NCI-H1105 (cell line): ENCODE measurements around the gene C1orf74.

Source experiments
- DNase-seq: peaks from one replicate; lab custom pipeline; 2025; lab: John Stamatoyannopoulos, UW

The C1orf74 gene

DNA sequence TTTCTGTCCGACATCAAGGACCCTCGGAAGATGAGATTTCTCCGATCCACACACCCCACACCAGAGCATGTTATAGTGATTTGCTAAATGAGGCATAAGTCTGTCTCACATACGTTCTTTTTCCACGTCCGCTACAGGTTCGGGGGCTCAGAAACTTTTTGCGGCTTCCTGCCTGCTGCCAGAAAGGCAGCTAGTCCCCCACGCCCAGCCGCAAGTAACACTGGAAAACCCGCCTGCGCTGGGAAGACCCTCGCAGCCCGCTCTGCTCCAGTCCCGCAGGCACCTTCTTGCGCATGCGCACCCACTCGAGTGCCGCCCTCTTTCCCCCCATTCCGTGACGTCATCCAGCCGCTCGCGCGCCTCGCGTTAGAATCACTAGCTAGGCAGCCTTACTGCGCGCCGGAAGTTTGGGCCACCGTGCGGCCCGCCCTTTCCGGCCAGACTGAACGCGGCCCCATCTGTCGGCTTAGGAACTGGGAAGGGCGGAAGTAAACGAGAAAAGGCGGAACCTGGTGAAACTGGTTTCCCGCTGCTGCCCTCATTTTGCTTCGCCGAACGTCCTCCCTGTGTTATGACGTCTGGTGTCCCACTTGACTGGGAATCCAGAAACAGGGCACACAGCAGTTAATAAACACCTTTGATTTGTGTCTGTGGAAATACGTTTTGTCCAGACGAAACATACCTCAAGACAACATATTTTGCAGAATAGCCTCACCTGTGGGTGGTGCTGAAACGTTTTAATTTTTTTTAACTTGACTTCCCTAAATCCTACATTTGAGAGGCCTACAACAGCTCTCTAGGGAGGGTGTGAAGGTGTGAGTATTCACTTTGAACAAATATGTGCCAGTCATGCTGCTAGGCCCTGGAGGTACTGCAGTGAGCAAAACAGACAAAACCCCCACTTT, at the start of gene C1orf74:
Gene C1orf74 (minus strand): TSS at position 295 of the 905 bp plus-strand sequence. CDS start 925 bp downstream, outside the sequence.
- peak; percentile 99 for DNase-seq

DNA sequence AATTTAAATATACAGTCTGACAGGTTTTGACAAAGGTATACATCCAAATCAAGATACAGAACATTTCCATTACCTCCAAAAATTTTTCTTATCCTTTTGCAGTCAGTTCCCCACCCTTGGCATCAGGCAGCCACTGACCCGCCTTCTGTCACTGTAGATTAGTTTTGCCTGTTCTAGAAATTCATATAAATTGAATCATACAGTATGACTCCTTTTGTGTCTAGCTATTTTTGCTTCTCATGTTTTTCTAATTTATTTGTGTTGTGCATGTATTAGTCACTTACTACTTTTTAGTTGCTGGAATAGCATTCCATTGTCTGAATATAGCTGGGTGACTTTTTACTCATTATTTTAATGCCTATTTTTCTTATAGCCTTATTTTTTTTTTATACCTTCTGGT, 47.3 kb upstream of the C1orf74 start:
- no peak for DNase-seq

DNA sequence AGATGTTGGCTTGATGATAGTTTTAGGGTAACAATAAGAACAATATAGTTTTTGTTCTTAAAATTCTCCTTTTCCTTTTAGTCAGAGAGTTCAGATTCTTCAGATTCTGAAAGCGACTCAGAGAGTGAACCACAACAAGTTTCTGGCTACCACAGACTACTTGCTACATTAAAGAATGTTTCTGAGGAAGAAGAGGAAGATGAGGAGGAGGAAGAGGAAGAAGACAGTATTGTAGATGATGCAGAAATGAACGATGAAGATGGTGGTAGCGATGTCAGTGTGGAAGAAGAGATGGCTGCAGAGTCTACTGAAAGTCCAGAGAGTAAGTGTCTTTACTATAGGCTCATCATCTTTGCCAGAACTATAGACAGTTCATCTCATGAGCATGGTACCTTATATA, 46.4 kb upstream of the C1orf74 start:
- no peak for DNase-seq

DNA sequence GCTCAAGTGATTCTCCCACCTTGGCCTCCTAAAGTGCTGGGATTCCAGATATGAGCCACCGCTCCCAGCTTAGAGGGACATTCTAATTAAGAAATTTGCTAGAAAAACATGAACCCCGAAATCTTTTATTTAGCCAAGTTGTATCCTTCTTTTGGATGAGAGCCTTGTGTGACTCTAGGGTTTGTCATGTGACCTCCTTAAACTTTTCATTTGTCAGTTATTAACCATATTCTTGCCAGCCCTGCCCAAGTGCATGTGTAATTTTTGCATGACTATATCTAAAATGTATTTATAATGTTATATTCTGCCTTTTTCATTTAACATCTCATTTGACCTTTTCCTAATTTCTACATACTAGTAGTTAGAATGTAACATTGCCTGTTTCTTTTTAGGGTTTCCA, 45.4 kb upstream of the C1orf74 start:
- no peak for DNase-seq

DNA sequence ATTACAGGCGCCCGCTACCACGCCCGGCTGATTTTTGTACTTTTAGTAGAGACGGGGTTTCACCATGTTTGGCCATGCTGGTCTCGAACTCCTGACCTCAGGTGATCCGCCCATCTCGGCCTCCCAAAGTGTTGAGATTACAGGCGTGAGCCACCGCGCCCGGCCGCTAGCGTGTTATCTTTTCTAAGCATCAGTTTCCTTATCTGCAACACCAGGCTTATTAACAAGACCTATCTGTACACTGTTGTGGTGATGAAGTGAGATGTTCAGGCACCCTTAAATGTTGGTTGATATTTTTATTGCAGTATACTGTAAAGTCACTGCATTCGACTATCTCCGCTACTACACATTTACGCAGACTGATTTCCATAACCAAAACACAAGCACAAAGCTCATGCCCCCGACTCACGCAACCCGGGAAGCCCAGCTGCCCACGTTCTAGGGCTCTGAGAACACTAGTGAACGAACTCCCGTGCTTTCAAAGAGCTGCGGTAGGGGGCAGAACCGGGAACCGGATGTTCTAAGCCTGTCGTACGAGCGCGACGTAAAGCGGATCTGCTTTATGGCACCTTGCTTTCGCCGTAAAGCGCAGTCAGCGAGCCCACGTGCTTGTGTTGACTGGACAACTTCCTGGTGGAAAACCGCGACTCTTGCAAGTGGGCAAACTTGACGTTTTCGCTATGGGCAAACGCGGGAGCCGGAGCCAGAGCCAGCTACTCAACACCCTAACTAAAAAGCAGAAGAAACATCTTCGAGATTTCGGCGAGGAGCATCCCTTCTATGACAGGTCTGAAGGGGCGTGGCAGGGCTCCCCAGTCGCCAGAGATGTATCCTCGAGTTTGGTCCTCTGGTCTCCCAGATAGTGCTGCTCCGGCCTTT, 43.3 kb upstream of the C1orf74 start, which contains the start of gene UTP25:
Gene UTP25 (plus strand): TSS at position 589 of the 879 bp plus-strand sequence. CDS start 92 bp downstream, at position 681.
- DNase-seq: peak; percentile 91

DNA sequence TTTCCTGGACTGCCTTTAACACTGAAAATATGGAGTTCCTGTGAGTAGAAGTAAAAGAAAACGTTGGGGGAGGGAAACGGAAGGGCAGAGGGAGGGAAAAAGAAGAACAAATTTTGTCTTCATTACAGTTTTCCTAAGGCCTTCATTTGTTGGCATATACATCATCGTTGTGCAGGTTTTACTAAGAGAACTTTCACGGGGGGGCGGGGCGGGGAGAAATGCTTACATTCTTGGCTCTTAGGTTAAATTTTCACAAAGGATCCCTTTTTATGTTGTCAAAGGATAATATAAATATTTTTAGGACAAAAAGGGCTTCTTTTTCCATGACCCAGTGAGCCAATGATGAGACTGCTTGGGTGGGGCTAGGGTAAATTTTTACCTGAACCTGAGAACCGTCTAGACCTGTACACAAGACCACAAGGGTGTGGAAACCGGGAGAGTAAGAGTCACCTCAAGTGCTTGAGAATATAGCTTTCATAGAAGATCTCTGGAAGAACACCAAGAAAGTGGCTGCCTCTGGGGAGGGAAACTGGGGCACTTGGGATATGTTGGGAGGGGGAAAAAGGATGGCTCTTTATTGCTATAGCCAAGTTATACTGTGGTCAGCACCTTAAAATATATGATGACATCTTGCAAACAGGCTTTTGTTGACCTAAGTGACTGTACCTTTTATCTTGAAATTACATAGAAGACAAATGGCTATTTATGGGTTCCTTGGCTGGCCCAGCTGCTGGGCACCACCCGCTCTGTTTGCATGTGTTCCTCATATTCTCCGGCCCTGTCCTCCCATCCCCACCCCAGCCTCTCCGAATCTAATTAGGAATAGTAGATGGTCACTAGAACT, 41.5 kb upstream of the C1orf74 start:
- DNase-seq: no peak

DNA sequence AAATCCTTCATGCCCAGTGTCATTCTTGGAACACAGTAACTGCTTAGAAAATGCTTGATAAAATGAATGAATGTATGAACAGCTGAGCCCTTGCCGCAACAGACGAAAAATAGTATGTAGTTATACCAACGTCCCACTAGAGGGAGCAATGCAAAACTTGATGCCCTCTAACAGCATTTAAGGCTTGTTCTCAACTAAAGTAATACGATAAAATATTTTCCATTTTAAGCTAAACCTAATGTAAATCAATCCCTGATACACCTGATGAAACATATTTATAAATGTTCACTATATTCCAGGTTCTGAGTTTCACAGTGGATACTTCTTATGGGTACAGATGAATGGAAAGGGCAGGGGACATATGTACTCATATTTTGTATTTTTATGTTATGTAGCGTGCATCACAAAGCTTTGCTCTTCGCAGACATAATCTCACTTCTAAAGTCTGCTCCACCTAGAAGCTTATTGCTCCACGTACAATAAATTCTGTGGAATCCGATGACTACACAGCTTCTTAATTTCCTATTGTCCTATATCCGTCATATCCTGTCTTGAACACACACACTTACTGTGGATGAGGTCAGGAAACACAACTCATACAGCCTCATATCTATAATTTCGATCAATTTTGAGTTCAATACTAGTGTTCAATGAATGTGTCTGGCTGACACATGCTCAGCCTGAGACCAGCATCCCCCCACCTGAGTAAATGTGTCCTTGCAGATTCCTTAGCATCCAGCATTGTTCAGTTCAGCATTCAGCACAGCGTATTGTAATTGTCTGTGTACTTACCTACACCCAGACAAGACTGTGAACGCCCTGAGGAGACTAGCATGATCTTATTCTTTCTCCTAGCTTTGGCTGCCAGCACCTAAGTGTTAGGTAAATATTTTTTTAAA, 39.0 kb upstream of the C1orf74 start:
- DNase-seq: peak; percentile 26

DNA sequence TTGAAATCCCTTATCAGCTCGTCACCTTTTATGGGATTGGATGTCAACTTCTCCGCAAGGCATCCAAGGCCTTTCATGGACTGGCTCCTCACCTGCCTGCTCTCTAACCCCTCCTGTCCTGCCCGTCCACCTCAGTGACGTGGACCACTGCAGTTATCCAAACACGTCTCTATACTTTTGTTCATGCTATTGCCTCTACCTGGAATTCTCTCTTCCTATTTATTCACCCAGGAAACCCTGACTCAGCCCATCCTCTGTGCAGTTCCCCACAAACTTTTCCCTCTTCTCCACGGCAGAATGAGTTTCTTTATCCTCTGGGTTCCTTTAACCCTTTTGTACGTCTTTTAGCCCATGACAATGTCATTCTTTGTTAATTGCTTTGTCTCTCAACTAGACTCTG, 38.3 kb upstream of the C1orf74 start:
- DNase-seq: no peak

DNA sequence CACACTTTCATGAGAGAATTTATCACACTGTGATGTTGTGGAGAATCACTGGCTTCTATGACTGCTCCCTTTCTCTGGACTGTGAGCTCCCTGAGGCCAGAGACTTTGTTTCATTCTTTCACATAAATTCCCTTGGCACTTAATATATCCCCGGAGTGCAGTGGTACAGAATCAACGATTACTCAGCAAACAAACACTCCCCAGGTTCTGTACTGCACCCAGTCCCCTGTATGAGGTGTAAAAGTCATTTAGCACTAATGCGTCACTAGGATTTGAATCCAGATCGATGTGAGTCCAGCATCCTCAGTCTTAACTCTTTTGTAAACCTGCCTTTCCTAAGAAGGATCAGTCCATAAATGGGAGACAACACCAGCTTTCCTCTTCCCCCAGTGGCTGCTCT, 36.6 kb upstream of the C1orf74 start:
- DNase-seq: no peak

DNA sequence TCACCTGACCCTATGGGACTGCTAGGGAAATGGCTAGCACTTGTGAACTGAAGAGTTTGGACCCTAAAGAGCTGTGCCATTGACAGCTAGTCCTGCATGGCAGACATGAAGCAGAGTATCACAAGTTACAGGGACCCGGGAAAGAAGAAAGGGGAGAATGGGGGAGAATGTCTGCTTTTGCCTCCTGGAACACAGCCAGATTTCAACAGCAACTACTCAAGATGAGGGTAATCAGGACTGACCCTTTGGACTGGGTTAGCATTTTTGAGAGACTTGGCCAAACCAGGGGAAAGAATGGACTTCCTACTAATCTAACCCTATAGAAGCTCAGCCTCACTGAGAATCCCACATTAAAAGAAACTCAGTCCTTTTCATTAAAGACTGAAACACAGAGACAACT, 34.7 kb upstream of the C1orf74 start:
- no peak for DNase-seq

DNA sequence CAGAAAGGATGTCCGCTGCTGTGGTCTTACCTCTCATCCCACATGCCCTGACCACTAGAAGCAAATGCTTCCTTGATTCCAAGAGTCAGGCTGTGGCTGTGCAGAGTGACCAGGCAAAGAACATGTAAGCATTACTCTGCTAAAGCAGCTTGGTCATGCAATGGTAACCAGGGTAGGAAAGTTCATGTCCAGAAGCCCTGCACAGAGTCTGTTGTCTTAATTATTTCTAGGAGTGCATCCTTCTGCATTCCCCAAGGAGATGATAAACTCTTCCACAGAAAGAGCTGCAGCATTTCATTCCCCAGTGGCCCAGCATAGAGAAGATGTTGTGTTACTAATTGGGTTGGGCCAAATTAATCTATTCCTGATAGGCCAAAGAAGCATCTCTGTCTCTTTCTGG, 33.3 kb upstream of the C1orf74 start:
- no peak for DNase-seq

DNA sequence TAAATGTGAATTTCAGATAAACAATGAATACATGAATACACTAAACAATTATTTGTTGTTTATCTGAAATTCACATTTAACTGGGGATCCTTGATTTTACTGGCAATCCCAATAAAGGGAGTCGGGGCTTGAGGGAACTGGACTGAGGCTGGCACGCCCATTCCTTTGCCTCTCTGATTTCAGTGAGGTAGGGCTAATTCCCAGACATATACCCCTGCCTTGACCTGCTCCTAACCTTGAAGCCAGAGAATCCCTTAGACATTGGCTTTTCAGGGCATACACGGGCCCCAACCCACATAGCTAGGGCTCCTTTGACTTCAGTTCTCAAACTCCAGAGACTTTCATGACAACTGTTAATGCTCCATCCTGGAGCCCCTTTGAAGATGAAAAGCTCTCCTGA, 32.6 kb upstream of the C1orf74 start:
- no peak for DNase-seq

DNA sequence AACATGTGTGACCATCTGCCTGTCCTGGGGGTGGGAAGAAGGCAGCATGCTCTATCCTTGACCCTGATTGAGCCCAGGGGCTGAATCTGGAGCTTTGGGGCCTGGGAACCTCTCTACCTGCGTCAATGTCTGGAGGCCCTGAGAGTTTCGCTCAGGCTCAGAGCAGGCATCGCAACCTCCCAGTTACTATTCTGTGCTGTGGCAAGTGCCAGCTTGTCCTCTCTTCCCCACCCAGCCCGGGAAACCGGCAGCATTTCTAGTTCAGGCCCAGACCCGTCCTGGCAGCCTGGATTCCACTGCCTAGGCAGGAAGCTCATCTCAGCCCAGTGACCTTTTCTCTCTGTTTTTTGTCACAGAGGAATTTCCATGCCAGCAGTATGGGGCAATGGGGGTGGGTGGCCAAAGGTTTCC, 31.6 kb upstream of the C1orf74 start:
- peak; percentile 36 for DNase-seq

DNA sequence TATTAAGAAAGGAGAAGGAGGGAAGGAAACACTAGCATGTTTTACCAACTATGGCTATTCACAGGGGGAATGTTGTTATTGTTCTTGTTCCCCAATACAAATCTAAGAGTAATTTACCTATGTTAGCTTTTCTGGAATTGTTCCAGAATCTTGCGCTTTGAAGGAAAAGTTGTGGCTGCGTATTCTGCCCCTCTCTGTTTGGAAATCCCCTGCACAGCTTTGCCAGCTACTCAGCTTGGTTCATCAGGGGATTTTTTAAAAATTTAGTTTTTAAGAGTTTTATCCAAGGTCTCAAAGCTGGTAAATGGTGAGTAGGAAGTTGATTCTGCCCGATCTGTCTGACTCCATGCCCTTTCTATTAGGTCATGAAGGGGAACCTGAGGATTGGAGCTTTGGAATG, 31.1 kb upstream of the C1orf74 start:
- DNase-seq: no peak

DNA sequence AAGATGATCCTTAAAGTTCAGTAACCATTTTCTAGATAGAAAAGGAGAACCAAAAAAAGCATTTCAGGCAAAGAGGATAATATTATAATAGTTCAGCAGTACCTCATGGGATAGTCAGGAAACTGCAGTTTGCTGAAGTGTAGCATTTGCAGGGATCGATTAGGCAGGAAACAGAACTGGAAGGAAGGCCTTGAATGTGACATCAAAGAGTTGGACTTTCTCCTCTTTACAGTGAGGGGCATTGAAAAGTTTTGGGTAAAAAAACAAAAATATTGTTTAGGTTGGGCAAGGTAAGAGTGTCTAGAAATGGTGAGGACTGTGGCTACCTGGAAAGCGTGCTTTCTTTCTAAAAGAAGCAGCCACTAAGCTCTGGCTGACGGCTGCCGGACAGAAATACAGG, 29.5 kb upstream of the C1orf74 start:
- DNase-seq: no peak

DNA sequence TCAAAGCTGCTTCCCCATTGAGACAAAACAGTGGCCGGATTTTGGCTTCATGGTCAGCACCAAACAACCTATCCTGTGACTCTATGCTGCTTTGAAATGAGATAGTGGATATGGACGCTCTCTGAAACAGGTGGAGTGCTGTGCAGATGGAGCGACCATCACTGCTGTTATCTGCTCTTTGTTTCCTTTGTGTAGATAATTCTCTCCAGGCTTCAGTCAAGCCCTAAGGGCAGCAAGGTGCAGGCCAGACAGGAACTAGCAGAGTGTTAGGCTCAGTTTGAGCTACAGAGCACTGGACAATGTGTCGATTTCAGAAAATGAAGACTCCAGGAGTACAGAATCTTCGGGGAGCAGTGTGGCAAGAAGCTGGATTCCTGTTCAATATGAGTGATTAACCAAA, 26.4 kb upstream of the C1orf74 start:
- DNase-seq: no peak

DNA sequence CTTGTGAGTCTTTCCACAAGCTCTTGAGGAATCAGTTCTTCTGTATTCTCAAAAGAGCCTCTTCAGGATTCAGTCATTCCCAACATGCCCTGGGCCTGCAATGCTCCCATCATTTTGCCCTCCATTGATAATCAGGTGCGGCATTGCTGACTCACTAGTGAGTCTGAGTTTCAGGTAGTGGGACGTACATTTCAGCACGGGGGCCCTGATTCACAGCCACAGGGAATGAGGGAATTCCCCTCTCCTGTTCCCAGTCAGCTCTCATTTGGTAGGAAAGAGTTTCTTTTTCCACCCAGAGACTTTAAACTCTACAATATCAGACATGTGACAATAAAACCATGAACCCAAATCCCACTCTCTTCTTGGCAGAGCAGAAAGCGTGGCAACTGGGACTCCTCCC, 25.3 kb upstream of the C1orf74 start:
- DNase-seq: no peak

DNA sequence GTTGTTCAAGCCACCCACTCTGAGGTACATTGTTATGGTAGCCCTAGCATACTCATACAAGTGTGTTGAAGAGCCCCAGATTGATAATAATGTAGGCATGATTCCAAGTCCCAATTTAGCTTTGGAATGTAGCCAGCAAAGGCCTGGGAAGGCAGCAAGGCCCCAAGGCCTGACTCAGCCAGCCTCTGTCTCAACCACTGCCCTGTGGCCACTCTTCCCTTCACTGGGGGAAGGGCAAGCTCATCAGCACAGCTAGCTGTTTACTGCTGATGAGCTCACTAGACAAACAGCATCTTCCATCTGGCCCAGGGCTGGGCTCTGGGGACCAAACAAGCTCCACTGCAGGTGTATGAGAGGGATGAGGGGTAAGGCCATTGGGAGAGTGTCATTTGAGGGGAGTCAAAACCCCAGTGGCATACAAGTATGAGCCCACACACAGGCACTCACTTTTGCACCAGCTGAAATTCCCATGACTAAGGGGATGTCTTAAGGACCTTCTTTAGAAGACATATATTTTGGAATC, 23.8 kb upstream of the C1orf74 start:
- peak; percentile 44 for DNase-seq

DNA sequence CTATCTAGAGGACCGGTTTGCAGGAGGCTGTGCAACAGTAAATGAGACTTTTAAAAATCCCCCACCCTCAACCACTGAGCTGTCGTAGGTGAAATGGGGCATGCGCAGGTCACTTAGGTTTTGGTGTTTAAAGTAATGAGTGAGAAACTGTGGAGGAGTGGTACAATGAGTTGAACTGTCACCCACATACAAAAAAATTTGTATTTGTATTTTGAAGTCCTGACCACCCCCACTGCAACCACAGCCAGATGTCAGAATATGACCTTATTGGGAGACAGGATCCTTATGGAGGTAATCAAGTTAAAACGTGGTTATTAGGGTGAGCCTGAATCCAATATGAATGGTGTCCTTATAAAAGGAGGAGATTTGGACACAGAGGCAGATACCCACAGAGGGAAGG, 23.1 kb upstream of the C1orf74 start:
- no peak for DNase-seq

DNA sequence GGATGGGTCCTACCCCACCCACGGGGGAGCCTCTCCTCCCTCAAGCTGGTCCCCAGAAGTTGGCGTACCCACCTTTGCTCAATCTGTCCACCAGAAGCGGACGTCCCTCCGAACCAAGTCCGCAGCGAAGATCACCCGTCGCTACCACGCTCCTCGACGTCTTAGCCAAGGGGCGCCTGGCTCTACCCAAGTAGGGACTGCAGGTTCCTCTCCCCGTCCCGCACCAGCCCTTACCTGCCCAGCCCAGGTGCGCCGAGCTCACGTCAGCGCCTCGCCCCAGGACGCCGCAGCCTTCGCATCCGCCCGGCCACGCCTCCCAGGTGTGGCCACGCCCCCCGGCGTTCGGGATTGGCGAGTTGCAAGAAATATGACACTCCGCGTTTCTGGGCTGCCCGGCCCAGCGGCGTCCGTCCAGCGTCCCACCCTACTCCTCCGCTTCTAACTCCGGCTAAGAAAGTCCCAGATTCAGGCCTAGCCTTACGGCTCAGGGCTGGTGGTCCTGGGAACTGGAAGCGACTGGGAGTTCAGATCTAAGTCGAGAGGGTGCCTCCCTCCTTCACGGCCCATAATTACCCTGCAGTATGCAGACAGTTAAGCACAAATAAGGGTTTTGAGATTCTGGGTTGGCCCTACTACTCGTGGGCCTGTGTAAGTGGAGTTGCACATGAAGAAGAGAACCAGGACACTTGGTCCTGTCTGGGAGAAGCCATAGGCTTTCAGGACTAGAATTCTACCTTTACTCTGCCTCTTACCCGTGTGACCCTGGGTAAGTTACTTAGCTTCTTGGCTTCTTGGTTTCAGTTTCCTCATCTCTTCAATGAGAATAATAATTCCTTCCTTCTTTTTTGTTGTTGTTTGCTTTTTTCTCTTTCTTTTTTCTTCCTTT, 21.8 kb upstream of the C1orf74 start, which contains the start of gene IRF6:
Gene IRF6 (minus strand): TSS at position 268 of the 886 bp plus-strand sequence. CDS start 4,729 bp downstream, outside the sequence.
- peak; percentile 86 for DNase-seq
